ENCODE results near the gene RELN. TPM values are rescaled to one million over a fixed set of nuclear protein-coding genes. Genes with fewer than 3 reads are reported as not detected.

The RELN gene
- total and polyA plus RNA-seq, 2 experiments from 2014 or later, result 3.9 to 22.0 TPM

DNA sequence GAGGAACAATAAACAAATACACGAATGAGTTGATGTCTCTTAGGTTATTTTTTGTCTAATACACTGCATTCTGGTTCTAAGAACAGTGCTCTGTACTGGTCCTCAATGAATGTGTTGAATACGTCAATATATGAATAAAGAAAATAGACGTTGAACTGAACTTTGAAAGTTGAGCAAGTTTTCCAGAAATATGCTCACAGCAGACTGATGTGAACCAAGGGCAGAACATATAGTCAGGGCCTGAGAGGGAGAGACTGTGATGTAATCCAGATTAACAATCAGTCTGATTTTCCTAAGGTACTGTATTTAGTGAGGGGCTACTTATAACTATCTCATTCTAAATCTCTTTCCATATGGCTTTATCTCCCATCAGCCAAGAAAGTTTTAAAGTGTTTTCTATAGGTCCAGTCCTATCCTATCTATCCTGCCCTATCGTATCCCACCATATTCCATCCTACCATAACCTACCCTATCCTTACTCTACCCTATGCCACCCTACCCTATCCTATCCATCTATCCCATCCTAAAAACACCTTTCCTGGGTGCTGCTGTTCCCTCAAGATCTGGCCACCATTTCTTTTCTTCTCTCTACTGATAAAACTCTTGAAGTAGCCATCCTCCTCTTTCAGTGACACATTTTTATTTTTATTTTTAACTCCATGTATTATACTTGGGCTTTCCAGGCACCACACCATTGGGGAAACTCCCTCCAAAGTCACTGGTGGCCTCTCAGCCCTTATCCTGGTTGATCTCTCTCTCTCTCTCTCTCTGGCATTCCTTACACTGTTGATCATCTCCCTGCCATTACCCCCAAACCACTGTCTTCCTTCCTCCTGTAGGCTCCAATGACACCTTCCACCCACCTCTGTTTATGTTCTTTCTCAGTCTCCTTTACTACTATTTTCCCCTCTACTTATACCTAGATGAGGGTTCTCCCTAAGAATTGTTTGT is 331.1 kb downstream of the RELN start:
- H3K9me2 ChIP-seq (replicated peaks; ENCODE audit: insufficient read depth), result no peaks in the 10 kb centered on the region
- no peaks in the 10 kb centered on the region for H3K27me3 ChIP-seq
- TF ChIP-seq, protein P1, sequence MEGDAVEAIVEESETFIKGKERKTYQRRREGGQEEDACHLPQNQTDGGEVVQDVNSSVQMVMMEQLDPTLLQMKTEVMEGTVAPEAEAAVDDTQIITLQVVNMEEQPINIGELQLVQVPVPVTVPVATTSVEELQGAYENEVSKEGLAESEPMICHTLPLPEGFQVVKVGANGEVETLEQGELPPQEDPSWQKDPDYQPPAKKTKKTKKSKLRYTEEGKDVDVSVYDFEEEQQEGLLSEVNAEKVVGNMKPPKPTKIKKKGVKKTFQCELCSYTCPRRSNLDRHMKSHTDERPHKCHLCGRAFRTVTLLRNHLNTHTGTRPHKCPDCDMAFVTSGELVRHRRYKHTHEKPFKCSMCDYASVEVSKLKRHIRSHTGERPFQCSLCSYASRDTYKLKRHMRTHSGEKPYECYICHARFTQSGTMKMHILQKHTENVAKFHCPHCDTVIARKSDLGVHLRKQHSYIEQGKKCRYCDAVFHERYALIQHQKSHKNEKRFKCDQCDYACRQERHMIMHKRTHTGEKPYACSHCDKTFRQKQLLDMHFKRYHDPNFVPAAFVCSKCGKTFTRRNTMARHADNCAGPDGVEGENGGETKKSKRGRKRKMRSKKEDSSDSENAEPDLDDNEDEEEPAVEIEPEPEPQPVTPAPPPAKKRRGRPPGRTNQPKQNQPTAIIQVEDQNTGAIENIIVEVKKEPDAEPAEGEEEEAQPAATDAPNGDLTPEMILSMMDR (IDR thresholded peaks at IDR 0.05; ENCODE audit: poor library complexity), result no peak
- TF ChIP-seq EZH2 (IDR thresholded peaks at IDR 0.05; ENCODE audit: borderline replicate concordance), result no peak
- no peak for TF ChIP-seq EZH2phosphoT487 (IDR thresholded peaks at IDR 0.05; ENCODE audit: low read depth, severe bottlenecking, unreplicated experiment)
- no peaks in the 10 kb centered on the region for H3K79me2 ChIP-seq
- H3K4me1 ChIP-seq (ENCODE audit: insufficient read depth), result peaks cover 4% of the 10 kb centered on the region
- no peaks in the 10 kb centered on the region for H4K20me1 ChIP-seq (ENCODE audit: insufficient read depth, poor library complexity, severe bottlenecking)
- WGBS (ENCODE audit: low lambda C conversion rate, missing lambda C conversion rate), result 78% methylated on average over 4 of the region's 4 CpGs
- no peaks in the 10 kb centered on the region for H3K9me3 ChIP-seq (ENCODE audit: low read depth)
- H3K4me2 ChIP-seq, result no peak overlapping the region
- no peak overlapping the region for H2AFZ ChIP-seq
- DNase-seq (ENCODE audit: low spot score), result no peak
- H3K36me3 ChIP-seq (replicated peaks; ENCODE audit: insufficient read depth, low read depth), result no peaks in the 10 kb centered on the region
- no peak overlapping the region for H3K4me3 ChIP-seq
- H3K27ac ChIP-seq, result peak overlapping the region; percentile 7

DNA sequence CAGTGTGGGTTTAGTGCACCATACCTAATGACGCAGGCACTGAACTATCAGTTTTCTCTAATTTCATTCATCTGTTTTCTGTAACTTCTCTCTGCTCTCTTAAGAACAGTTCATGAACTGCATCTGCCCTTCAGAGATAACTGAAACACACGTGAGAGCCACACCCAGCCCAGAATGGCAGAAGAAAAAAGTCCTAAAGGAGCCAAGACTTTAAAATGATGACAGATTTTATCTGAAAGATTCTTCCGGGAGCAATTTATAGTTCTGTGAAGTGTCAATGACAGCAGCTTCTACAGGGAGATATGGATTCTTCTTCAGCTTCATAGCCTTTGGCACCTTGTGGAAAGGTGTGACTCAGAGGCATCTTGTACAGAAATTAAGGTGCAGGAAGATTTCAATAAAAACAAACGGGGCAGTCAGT is 332.0 kb downstream of the RELN start:
- Histone ChIP-seq H3K27me3 (no peaks in the 10 kb centered on the region), H3K9me3 (ENCODE audit: low read depth) (no peaks in the 10 kb centered on the region), H3K4me3 (no peak overlapping the region), H3K27ac (no peak overlapping the region), H3K36me3 (replicated peaks; ENCODE audit: insufficient read depth, low read depth) (no peaks in the 10 kb centered on the region), H3K79me2 (no peaks in the 10 kb centered on the region), H3K4me2 (no peak overlapping the region), H3K4me1 (ENCODE audit: insufficient read depth) (peaks cover 4% of the 10 kb centered on the region), H3K9me2 (replicated peaks; ENCODE audit: insufficient read depth) (no peaks in the 10 kb centered on the region), H4K20me1 (ENCODE audit: insufficient read depth, poor library complexity, severe bottlenecking) (no peaks in the 10 kb centered on the region), H2AFZ (no peak overlapping the region)
- WGBS (ENCODE audit: low lambda C conversion rate, missing lambda C conversion rate), result 44% methylated on average over 4 of the region's 4 CpGs
- TF ChIP-seq EZH2 (IDR thresholded peaks at IDR 0.05; ENCODE audit: borderline replicate concordance) (no peak), EZH2phosphoT487 (IDR thresholded peaks at IDR 0.05; ENCODE audit: low read depth, severe bottlenecking, unreplicated experiment) (no peak)
- TF ChIP-seq, protein P1 (IDR thresholded peaks at IDR 0.05; ENCODE audit: poor library complexity), result no peak
- peak; percentile 8 for DNase-seq (ENCODE audit: low spot score)

DNA sequence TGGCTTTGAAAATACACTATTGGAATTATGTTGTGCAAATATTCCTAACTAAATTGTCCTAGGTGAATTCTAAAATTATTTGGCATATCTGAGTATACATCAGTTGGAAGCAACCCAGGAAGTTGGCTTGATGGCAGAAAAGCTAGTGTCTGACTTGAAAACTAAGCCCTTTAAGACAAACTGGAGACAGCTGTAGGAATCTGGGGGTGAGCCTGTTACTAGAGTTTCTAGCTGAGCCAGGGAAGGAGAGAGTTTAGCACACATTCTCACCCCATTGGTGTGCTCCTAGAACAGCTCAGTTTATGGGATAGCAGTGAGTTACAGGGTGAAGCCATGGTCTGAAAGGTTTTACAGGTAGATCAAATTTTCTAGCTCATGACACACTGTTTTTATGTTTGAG is 333.2 kb downstream of the RELN start:
- no peaks in the 10 kb centered on the region for H3K27me3 ChIP-seq
- no peak overlapping the region for H3K4me2 ChIP-seq
- H3K79me2 ChIP-seq, result no peaks in the 10 kb centered on the region
- peaks cover 4% of the 10 kb centered on the region for H3K4me1 ChIP-seq (ENCODE audit: insufficient read depth)
- H3K4me3 ChIP-seq, result no peak overlapping the region
- TF ChIP-seq, protein P1 (IDR thresholded peaks at IDR 0.05; ENCODE audit: poor library complexity), result no peak
- no peak for DNase-seq (ENCODE audit: low spot score)
- H3K9me3 ChIP-seq (ENCODE audit: low read depth), result no peaks in the 10 kb centered on the region
- H3K9me2 ChIP-seq (replicated peaks; ENCODE audit: insufficient read depth), result no peaks in the 10 kb centered on the region
- no peaks in the 10 kb centered on the region for H4K20me1 ChIP-seq (ENCODE audit: insufficient read depth, poor library complexity, severe bottlenecking)
- H3K36me3 ChIP-seq (replicated peaks; ENCODE audit: insufficient read depth, low read depth), result no peaks in the 10 kb centered on the region
- no peak overlapping the region for H3K27ac ChIP-seq
- no peak overlapping the region for H2AFZ ChIP-seq

All from hepatocyte (in vitro differentiated cells).